Fibroblast of skin of left biceps (primary cell): ENCODE results near the gene KCNT1.
"Not testable (repeated sequence)": the region's sequence is repeated elsewhere in the genome, so short reads cannot be mapped to it uniquely, and the experiment has no call there.

Experiments used
- DNase-seq, 2 experiments: peaks; one replicate each; pipeline ENCODE4 v3.0.0-alpha.2; 2013; ENCODE audit warnings: low read depth in 2 of 2

Gene KCNT1

DNA sequence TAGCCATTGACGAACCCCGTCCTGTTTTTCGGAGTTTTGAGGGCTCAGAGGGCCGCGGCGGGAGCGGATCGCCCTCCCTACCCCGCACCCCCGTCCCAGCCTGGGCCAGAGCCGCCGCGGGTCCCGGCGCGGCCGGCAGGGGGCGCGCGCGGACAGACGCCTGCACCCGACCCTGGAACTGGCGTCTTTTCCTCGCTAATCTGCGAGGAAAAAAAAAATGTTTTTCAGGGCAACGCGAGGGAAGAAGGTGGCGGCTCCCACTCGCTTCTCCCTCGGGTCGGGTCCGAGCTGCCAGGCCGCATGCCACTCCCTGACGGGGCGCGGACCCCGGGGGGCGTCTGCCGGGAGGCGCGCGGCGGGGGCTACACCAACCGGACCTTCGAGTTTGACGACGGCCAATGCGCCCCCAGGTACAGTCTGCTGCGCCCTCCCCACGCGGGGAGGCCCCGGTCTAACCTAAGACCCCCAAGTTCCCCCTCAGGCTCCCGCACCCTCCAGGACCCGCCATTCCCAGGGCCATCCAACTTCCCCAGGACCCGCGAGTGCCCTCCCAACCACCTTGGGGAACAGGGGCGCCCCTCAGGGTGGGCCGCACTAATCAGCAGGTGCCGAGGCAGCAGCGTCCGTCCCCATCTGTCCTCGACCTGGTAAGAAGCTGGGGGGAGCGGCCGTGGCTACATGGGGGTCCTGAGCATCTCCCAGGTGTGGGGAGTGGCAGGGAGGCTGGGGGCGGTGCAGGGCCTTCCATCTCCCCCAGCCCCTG is at the start of gene KCNT1:
Gene KCNT1 (plus strand): TSS at position 227 of the 763 bp plus-strand sequence. CDS start 74 bp downstream, at position 301.
- DNase-seq = peak; percentile 1 to 5

DNA sequence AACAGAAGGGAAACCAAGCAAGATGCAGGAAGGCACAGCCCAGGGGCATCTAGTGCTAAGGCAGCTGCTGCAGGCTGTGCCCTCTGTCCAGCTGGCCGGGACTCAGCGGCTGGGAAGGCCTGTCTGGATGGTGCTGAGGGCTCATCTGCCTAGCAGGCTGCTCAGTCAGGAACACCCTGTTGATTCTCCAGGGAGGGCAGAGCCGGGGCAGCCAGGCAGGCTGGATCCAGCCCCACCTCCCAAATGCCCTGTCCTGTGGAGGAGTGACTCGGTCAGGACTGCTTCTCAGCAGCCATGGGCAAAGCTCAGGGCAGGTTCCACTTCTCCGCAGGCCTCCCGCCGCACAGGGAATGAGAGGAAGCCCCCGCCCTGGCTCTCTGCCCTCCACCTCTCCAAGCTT is 46.7 kb upstream of the KCNT1 start:
- no peak for DNase-seq

DNA sequence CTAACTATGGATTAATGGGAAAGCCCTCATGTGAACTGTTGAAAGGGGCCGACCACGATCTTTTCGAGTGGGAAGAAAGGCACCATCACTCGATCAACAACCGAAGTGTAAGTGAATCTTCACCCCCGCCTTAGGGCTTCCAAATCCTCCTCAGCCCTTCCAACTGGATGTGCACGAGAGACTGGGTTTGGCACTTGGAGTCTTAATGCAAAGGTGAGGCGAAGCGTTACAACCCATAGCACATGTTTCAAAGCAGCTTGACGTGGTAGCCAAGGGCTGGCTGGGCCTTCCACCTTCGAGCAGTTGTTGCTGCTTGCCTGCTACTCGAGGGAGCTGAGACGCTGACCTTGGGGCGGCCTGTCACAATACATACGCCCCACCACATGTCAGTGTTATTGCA is 44.6 kb upstream of the KCNT1 start:
- no peak for DNase-seq

- DNase-seq = no peak
Observed at GRCh38 chr9:135659252-135659651, 42.7 kb upstream of the KCNT1 start.

DNA sequence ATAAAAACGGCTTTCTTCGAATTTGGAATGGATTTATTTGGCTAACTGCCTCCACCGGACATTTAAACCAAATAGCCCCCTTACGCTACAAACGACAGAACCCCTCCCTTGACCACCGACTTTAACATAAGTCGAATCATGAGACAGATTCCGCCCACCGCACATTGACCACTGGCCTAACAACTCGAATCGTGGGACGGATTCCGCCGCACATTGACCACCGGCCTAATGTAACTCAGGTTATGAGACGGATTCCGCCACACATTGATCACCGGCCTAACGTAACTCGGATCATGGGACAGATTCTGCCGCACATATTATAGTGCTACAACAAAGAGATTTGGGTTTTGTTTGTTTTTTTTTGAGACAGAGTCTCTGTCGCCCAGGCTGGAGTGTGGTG is 41.6 kb upstream of the KCNT1 start:
- DNase-seq = no peak

GRCh38 chr9:135661816-135662560 is 40.0 kb upstream of the KCNT1 start:
- no peak for DNase-seq

GRCh38 chr9:135662758-135663450 is 39.1 kb upstream of the KCNT1 start, which contains the start of gene LCN9:
LCN9 (plus strand) TSS chr9:135663309; CDS start chr9:135663322, 13 bp downstream.
- DNase-seq = no peak

DNA sequence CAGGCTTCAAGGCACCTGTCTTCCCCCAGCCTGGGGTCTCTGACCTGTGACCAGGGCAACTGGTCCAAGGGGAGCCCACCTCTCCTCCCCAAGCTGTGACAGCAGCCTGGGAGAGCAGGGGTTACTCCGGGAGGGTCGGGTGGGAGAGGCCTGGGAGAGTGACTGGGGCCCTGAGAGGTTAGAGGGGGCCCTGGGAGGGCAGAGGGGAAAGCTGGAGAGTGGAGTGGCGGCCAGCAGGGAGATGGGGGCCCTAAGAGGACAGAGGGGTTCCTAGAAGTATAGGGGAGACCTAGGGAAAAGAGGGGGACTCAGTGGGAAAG is 38.6 kb upstream of the KCNT1 start:
- DNase-seq = no peak

DNA sequence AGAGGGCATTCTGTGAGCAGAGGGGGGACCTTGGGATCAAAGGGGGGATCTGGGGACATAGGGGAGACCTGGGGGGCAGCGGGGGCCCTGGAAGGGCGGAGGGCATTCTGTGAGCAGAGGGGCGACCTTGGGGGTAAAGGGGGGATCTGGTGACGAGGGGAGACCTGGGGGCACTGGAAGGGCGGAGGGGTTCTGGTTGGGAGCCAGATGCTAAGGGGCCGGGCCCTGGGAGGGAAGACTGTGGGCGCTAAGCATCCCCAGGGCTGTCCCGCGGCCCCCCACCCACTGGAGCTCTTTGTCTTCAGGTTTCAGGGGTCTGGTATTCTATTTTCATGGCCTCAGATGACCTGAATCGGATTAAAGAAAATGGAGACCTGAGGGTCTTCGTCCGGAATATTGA is 38.1 kb upstream of the KCNT1 start:
- no peak for DNase-seq

DNA sequence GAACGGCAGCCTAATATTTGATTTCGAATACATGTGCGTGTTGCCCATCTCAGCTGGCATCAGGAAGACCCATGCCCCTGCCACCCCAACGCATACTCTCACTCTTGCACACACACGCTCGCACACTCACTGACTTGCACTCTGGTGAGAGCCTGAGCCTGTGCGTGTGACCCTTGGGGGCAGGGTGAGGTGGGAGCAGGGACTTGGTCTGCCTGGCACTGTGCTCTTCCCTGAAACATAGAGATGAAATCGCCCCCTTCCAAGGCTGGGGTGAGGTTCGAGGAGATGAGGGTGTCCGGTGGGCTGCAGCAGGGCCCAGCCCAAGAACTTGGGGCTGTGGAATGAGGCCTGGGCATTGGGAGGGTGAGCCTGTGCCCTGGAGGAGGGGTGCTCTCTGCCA is 37.7 kb upstream of the KCNT1 start:
- DNase-seq = no peak

GRCh38 chr9:135664801-135665794 is 36.9 kb upstream of the KCNT1 start:
- DNase-seq = no peak

DNA sequence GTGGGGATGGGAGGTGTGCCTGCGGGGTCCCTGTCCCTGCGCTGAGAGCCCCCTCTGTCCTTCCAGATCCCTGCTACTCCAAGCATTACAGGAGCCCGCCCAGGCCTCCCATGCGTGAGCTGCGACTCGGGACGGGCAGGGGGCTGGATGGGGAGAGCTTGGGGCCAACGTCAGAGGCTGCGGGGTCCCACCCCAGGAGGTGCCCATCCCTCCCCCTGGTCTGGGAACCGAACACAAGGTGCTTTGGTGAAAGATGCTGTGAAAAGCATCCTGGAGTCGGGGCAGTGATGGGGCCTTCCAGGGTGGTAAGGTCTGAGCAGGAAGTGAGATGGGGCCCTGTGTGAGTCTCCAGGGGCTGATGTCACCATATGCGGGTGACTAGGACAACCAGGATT is 36.2 kb upstream of the KCNT1 start:
- no peak for DNase-seq

DNA sequence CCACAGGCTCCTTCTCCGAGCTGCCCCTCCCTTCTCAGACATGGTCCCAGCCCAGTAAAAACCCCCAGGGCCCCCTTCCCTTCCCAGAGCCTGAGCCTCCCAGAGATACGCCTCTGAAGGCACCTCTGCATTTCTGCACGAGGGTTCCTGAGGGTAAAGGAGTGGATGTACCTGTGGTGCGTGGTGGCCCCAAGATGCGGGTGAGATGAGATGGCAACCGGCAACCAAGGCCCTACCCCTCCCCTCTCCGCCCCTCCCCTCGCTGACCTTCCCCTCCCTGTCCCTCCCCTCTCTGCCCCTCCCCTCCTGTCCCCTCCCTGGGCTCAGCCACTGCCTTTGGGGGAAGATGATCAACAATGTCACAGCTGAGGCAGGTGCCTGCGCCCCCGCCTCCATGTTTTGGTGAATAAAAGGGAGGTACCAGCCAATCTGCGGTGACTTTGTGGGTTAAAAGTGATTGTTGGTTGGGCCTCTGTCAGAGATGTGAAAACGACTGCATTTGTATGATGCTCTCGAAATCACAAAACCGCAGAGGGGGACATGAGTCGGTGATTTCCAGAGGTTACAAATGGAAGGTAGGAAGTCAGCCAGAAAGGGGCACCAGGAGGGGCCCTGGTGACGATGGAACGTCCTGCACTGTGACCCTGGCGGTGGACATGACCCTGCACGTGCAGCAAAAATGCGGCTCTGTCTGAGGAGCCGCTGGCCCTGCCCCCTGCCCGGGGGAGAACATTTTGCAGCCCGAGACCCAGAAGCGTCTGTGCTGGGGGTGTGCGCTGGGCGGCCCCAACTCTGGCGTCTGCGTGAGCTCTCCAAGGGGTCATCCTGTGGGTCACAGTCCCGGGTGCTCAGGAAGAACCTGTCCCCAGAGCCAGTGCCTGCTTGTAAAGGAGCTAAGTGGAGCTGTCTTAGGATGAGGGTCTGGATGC is 35.2 kb upstream of the KCNT1 start:
- no peak for DNase-seq

GRCh38 chr9:135667463-135668001 is 34.5 kb upstream of the KCNT1 start:
- DNase-seq = no peak

DNA sequence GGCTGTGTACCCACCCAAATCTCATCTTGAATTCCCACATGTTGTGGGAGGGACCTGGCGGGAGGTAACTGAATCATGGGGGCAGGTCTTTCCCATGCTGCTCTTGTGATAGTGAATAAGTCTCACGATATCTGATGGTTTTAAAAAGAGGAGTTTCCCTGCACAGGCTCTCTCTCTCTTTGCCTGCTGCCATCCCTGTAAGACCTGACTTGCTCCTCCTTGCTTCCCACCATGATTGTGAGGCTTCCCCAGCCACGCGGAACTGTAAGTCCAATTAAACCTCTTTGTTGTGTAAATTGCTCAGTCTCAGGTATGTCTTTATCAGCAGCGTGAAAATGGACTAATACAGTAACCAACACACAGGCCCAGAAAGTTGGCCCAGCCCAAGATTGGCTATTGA is 33.0 kb upstream of the KCNT1 start:
- DNase-seq = not testable (repeated sequence)

DNA sequence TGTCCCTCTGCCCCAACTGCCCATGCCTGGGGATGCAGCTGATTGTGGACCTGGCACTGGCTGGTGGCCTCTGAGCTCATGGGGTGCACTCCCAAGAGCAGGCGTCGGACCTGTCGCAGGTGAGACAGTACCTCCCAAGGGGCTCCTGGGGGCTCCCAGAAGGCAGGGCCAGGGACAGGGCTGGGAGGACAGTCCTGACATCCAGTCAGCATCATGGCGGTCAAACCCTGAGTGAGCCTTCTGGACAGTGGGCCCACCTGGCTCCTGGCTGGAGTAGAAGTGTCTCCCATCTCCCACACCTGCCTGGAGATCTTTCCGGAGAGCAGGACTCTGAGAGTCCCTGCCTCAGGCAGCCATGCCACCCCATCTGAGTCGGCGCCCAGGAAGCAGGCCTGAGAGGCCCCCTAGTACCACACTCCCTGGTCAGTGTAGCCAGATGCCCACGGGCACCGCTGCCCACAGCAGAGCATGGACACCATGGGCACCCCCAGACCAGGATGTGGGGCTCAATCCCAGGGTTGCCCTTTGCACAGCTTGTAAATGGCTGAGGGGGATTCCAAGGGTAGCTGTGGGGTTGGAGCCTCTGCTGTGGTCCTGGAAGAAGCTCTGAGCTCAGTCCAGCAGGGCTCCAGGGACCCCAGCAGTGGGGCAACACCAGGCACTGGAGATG is 32.2 kb upstream of the KCNT1 start:
- DNase-seq = no peak

DNA sequence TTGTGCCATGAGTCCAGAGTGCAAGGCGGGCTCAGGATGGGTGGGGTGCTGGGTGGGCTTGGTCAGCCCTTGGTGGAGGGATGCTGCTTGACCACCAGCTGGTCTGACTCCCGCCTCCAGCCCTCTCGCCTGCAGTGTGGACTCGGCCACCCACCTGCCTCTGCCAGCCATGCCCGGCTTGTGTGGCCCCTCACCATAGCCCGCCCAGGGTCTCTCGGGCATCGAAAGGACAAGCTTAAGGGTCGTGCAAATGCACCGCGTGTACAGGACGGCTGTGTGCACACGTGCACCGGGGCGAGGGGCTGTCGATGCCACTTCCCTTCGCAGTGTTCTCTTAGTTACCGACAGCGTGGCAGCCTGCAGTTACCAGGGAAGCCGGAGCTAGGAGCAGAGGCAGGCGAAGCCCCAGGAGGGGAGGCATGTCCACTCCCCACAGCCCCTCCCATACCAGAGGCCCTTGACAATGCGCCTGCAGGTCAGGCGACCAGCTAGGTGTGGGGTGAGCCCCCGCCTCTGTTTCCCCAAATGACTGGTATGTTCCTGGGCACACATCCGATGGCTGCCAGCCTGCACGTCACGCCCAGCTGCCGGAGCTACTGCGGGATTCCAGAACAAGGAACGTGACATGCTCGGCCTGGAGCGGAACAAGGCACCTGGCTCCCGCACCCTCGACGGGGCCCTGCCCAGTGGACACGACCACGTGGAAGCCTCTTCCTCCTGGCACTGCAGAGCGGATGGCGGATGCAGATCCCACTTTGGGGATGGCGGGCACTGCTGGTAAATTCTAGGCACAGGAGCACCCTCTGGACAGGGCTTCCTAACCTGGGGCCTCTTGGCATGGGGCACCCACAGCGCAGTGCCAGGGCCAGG is 31.0 kb upstream of the KCNT1 start:
- DNase-seq = no peak

GRCh38 chr9:135671591-135672041 is 30.4 kb upstream of the KCNT1 start:
- DNase-seq = no peak
